Testis (tissue), 3 donors: Measurements from ENCODE around the gene MAST4. TPM values are rescaled to one million over a fixed set of nuclear protein-coding genes. Genes with fewer than 3 reads are reported as not detected.

Source experiments
- DNase-seq: peaks from one replicate; pipeline ENCODE4 v3.0.0-alpha.2; 2019
- H3K27ac ChIP-seq, 2 donors: fragments of 200-600 bp; sonication (generic); one replicate each; pipeline ENCODE4 v1.5.1; 2019
- H3K27me3 ChIP-seq: fragments of 200-600 bp; sonication (generic); one replicate; pipeline ENCODE4 v1.5.1; 2019
- H3K36me3 ChIP-seq: fragments of 200-600 bp; sonication (generic); one replicate; pipeline ENCODE4 v1.5.1; 2017; ENCODE audit warnings: low read depth; ENCODE audit errors: missing control alignments
- H3K4me1 ChIP-seq: fragments of 200-600 bp; sonication (generic); one replicate; pipeline ENCODE4 v1.5.1; 2019
- H3K4me3 ChIP-seq, 2 donors: fragments of 200-600 bp; sonication (generic); one replicate each; pipeline ENCODE4 v1.5.1; 2017 to 2019
- H3K9me3 ChIP-seq: fragments of 200-600 bp; sonication (generic); one replicate; pipeline ENCODE4 v1.5.1; 2017
- CTCF ChIP-seq, 3 experiments: fragments of 450-650 bp in 2 of 3; fragments of 200-600 bp in 1 of 3; sonication (generic) in 1 of 3; IDR thresholded peaks; one replicate each; pipeline ENCODE4 v1.5.1; 2016 to 2019; ENCODE audit warnings: antibody characterized with exemption in 3 of 3, mild to moderate bottlenecking in 2 of 3, moderate library complexity in 1 of 3
- POLR2A ChIP-seq: fragments of 450-650 bp; IDR thresholded peaks from one replicate; pipeline ENCODE4 v1.6.1; 2017; ENCODE audit warnings: antibody characterized with exemption, mild to moderate bottlenecking, moderate library complexity
- WGBS, 2 donors: methylation state at CpG; one replicate each; pipeline ENCODE4 v1.1.5; 2018; 5-methylcytosine and 5-hydroxymethylcytosine counted together
- intact Hi-C: fragments of 100-400 bp; cut with DNase I; formaldehyde crosslinking; loops from one replicate; pipeline ENCODE4 v1.15.1; 2023; ENCODE audit warnings: low total_unique reads
- polyA plus RNA-seq: library from polyadenylated mRNA; stranded (reverse); fragments of 350-450 nt; fragmentation: Illumina TruSeq; extraction: RNeasy Lipid Tissue Mini Kit (QIAGEN cat#74804); gene quantifications from one replicate; pipeline ENCODE4 v1.2.3, GENCODE V29; 2014; ENCODE audit warnings: low read depth, low replicate concordance; ENCODE audit not compliant: insufficient read depth
- total RNA-seq, 2 donors: library from RNA; depleted of rRNA; stranded (reverse); fragments of >200 nt; gene quantifications; one replicate each; pipeline ENCODE4 v1.2.3, GENCODE V29; 2016

MAST4 gene
- total and polyA plus RNA-seq, 3 donors from 2014 or later, result 27.2 to 56.4 (median 51.4) TPM

- H3K36me3 ChIP-seq, result no peaks in the 10 kb centered on the region
- intact Hi-C loops, result no loop called here
- no peaks in the 10 kb centered on the region for H3K4me1 ChIP-seq
- H3K27me3 ChIP-seq, result no peaks in the 10 kb centered on the region
- 91 to 93% methylated on average over 6 of the region's 6 CpGs for WGBS, 2 donors
- no peak overlapping the region for H3K27ac ChIP-seq
- H3K9me3 ChIP-seq, result no peaks in the 10 kb centered on the region
- TF ChIP-seq POLR2A (no peak), CTCF (IDR thresholded peaks at IDR 0.05) (no peak)
- no peak for DNase-seq
- no peak overlapping the region for H3K4me3 ChIP-seq
Observed at GRCh38 chr5:67201897-67202549, 605.8 kb downstream of the MAST4 start.

GRCh38 chr5:67202828-67203227, 606.6 kb downstream of the MAST4 start:
- intact Hi-C loops, result no loop called here
- WGBS, 2 donors, result 78 to 79% methylated on average over 4 of the region's 4 CpGs
- Histone ChIP-seq H3K36me3 (no peaks in the 10 kb centered on the region), H3K4me1 (no peaks in the 10 kb centered on the region), H3K4me3 (no peak overlapping the region), H3K9me3 (no peaks in the 10 kb centered on the region), H3K27ac (no peak overlapping the region), H3K27me3 (no peaks in the 10 kb centered on the region)
- TF ChIP-seq CTCF (IDR thresholded peaks at IDR 0.05) (no peak), POLR2A (no peak)
- DNase-seq, result no peak

GRCh38 chr5:67203701-67204074, 607.5 kb downstream of the MAST4 start:
- WGBS, 2 donors, result 52 to 69% methylated on average over 2 of the region's 2 CpGs
- H3K36me3 ChIP-seq, result no peaks in the 10 kb centered on the region
- DNase-seq, result no peak
- TF ChIP-seq CTCF (IDR thresholded peaks at IDR 0.05) (no peak), POLR2A (no peak)
- no peaks in the 10 kb centered on the region for H3K27me3 ChIP-seq
- H3K27ac ChIP-seq, result no peak overlapping the region
- H3K4me3 ChIP-seq, result no peak overlapping the region
- H3K4me1 ChIP-seq, result no peaks in the 10 kb centered on the region
- no peaks in the 10 kb centered on the region for H3K9me3 ChIP-seq
- intact Hi-C loops, result no loop called here

- no peak for DNase-seq
- no peak for TF ChIP-seq CTCF (IDR thresholded peaks at IDR 0.05)
- TF ChIP-seq POLR2A, result no peak
- Histone ChIP-seq H3K27me3 (no peaks in the 10 kb centered on the region), H3K27ac (no peak overlapping the region), H3K36me3 (no peaks in the 10 kb centered on the region), H3K9me3 (no peaks in the 10 kb centered on the region), H3K4me3 (no peak overlapping the region), H3K4me1 (no peaks in the 10 kb centered on the region)
- intact Hi-C loops, result no loop called here
- 77 to 80% methylated on average over 5 of the region's 5 CpGs for WGBS, 2 donors
Observed at GRCh38 chr5:67204821-67205220, 608.6 kb downstream of the MAST4 start.

GRCh38 chr5:67205981-67206380, 609.8 kb downstream of the MAST4 start:
- Histone ChIP-seq H3K4me1 (no peaks in the 10 kb centered on the region), H3K4me3 (no peak overlapping the region), H3K27ac (no peak overlapping the region), H3K36me3 (no peaks in the 10 kb centered on the region), H3K27me3 (no peaks in the 10 kb centered on the region), H3K9me3 (no peaks in the 10 kb centered on the region)
- 76 to 86% methylated on average over 3 of the region's 3 CpGs for WGBS, 2 donors
- DNase-seq, result no peak
- intact Hi-C loops, result no loop called here
- TF ChIP-seq POLR2A, result no peak
- TF ChIP-seq CTCF (IDR thresholded peaks at IDR 0.05), result no peak
